Neural cell (in vitro differentiated cells): ENCODE results near the gene HECW1. TPM values are rescaled to one million over a fixed set of nuclear protein-coding genes. Genes with fewer than 3 reads are reported as not detected.

Experiments used
- H2AFZ ChIP-seq: fragments of 200-600, 300-800 bp; sonication (generic), shearing (Covaris generic); 2 replicates; pipeline ENCODE4 v1.6.0; 2014; ENCODE audit warnings: low read depth, mild to moderate bottlenecking, antibody characterized with exemption, low read length, moderate library complexity
- H3F3A ChIP-seq: fragments of 200-600 bp; shearing (Covaris generic); 2 replicates; pipeline ENCODE4 v1.6.1; 2016; ENCODE audit warnings: mild to moderate bottlenecking, moderate library complexity, mixed read lengths, antibody characterized with exemption, low read length; ENCODE audit not compliant: insufficient read depth, poor library complexity, severe bottlenecking
- H3K27ac ChIP-seq: fragments of 200-600, 300-800 bp; sonication (generic), shearing (Covaris generic); 2 replicates; pipeline ENCODE4 v1.5.1; 2014; ENCODE audit warnings: mild to moderate bottlenecking, low read length, moderate library complexity
- H3K27me3 ChIP-seq: fragments of 300-800, 200-600 bp; sonication (generic), shearing (Covaris generic); 2 replicates; pipeline ENCODE4 v1.6.0; 2014; ENCODE audit warnings: mild to moderate bottlenecking, low read depth, low read length, moderate library complexity; ENCODE audit not compliant: insufficient read depth
- H3K36me3 ChIP-seq: fragments of 300-800, 200-600 bp; sonication (generic), shearing (Covaris generic); 2 replicates; pipeline ENCODE4 v1.5.1; 2014; ENCODE audit warnings: mild to moderate bottlenecking, antibody characterized with exemption, low read length, moderate library complexity; ENCODE audit not compliant: insufficient read depth
- H3K4me2 ChIP-seq: fragments of 300-800, 200-600 bp; sonication (generic), shearing (Covaris generic); 2 replicates; pipeline ENCODE4 v1.6.0; 2014; ENCODE audit warnings: mild to moderate bottlenecking, low read length
- H3K4me3 ChIP-seq: fragments of 300-800, 200-600 bp; sonication (generic), shearing (Covaris generic); 2 replicates; pipeline ENCODE4 v1.5.1; 2014; ENCODE audit warnings: mild to moderate bottlenecking, low read length, moderate library complexity
- H3K79me2 ChIP-seq: fragments of 200-600 bp; shearing (Covaris generic); replicated peaks from 2 replicates; pipeline ENCODE4 v1.6.0; 2014; ENCODE audit warnings: mild to moderate bottlenecking, low read length, moderate library complexity; ENCODE audit not compliant: insufficient read depth
- H3K9ac ChIP-seq: fragments of 300-800, 200-600 bp; sonication (generic), shearing (Covaris generic); 2 replicates; pipeline ENCODE4 v1.6.1; 2016; ENCODE audit warnings: mild to moderate bottlenecking, low read length, mixed read lengths
- H3K9me2 ChIP-seq: fragments of 200-600 bp; shearing (Covaris generic); 2 replicates; pipeline ENCODE4 v1.6.1; 2016; ENCODE audit warnings: mild to moderate bottlenecking, low read length, mixed read lengths; ENCODE audit not compliant: insufficient read depth
- H3K9me3 ChIP-seq: fragments of 200-600, 300-800 bp; sonication (generic), shearing (Covaris generic); 2 replicates; pipeline ENCODE4 v1.6.1; 2016; ENCODE audit warnings: mild to moderate bottlenecking, mixed run types, low read length, moderate library complexity, mixed read lengths
- H4K20me1 ChIP-seq: fragments of 200-600 bp; shearing (Covaris generic); 2 replicates; pipeline ENCODE4 v1.6.1; 2016; ENCODE audit warnings: mild to moderate bottlenecking, mixed run types; ENCODE audit not compliant: insufficient read depth
- CTCF ChIP-seq: fragments of 450-650 bp; IDR thresholded peaks from 2 replicates; pipeline ENCODE4 v1.5.1; 2014; ENCODE audit warnings: antibody characterized with exemption, mild to moderate bottlenecking, moderate library complexity; ENCODE audit not compliant: poor library complexity, severe bottlenecking
- EP300 ChIP-seq: fragments of 450-650 bp; conservative IDR thresholded peaks from 2 replicates; pipeline ENCODE4 v1.6.1; 2014; ENCODE audit warnings: antibody characterized with exemption, mild to moderate bottlenecking, moderate library complexity; ENCODE audit not compliant: poor library complexity, severe bottlenecking
- EZH2 ChIP-seq: fragments of 200-600, 300-800 bp; shearing (Covaris generic), sonication (generic); IDR thresholded peaks from 2 replicates; pipeline ENCODE4 v1.6.1; 2014; ENCODE audit warnings: antibody characterized with exemption, low read length, borderline replicate concordance, mild to moderate bottlenecking; ENCODE audit not compliant: insufficient read depth, poor library complexity, severe bottlenecking
- MXI1 ChIP-seq: fragments of 450-650 bp; conservative IDR thresholded peaks from 2 replicates; pipeline ENCODE4 v1.6.1; 2014; ENCODE audit warnings: antibody characterized with exemption, mild to moderate bottlenecking; ENCODE audit not compliant: poor library complexity, severe bottlenecking
- POLR2AphosphoS5 ChIP-seq: IDR thresholded peaks from 2 replicates; pipeline ENCODE4 v1.6.1; 2012
- RAD21 ChIP-seq: fragments of 450-650 bp; conservative IDR thresholded peaks from 2 replicates; pipeline ENCODE4 v1.6.1; 2014; ENCODE audit warnings: antibody characterized with exemption, mild to moderate bottlenecking, moderate library complexity
- REST ChIP-seq: IDR thresholded peaks from 2 replicates; pipeline ENCODE4 v1.6.1; 2012; ENCODE audit warnings: borderline replicate concordance
- SMC3 ChIP-seq: fragments of 450-650 bp; conservative IDR thresholded peaks from 2 replicates; pipeline ENCODE4 v1.6.1; 2014; ENCODE audit warnings: antibody characterized with exemption, mild to moderate bottlenecking, moderate library complexity; ENCODE audit not compliant: poor library complexity
- TAF1 ChIP-seq: IDR thresholded peaks from 2 replicates; pipeline ENCODE4 v1.6.1; 2012; ENCODE audit warnings: low read depth
- polyA plus RNA-seq: library from polyadenylated mRNA; depleted of rRNA; stranded (reverse); fragments of >200 nt; gene quantifications from 2 replicates; pipeline ENCODE4 v1.2.3, GENCODE V29; 2014

Gene HECW1
- polyA plus RNA-seq, 1 donor from 2014 or later, result 13.8 TPM

DNA sequence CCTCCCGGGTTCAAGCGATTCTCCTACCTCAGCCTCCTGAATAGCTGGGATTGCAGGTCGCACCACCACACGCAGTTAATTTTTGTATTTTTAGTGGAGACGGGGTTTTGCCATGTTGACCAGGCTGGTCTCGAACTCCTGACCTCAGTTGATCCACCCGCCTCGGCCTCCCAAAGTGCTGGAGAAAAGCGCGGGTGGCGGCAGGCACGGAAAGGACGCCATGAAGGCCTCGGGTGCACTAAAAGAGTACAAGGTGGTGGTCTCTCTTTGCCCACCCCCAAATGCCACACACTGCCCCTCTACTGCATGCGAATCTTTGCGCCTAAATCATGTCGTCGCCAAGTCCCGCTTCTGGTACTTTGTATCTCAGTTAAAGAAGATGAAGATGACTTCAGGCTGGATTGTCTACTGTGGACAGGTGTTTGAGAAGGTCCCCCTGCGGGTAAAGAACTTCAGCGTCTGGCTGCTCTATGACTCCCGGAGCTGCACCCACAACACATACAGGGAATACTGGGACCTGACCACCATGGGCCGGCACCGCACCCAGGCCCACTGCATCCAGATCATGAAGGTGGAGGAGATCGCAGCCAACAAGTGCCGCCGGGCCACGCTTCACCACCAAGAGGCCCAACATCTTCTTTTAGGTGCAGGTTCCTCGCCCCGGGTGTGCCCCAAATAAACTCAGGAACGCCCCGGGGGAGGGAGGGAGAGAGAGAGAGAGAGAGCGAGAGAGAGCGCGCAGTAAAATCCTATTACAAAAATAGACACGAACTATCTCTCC, 161.7 kb downstream of the HECW1 start:
- Histone ChIP-seq H3K27ac (no peak overlapping the region), H3K9me2 (no peaks in the 10 kb centered on the region), H3K9me3 (no peaks in the 10 kb centered on the region), H3K9ac (no peak overlapping the region), H2AFZ (no peak overlapping the region), H3K27me3 (no peaks in the 10 kb centered on the region), H3F3A (no peaks in the 10 kb centered on the region), H3K36me3 (no peaks in the 10 kb centered on the region), H3K79me2 (no peaks in the 10 kb centered on the region), H3K4me2 (no peak overlapping the region), H4K20me1 (no peaks in the 10 kb centered on the region), H3K4me3 (no peak overlapping the region)
- no peak for TF ChIP-seq EZH2
- TF ChIP-seq MXI1, result no peak
- no peak for TF ChIP-seq RAD21
- no peak for TF ChIP-seq SMC3
- no peak for TF ChIP-seq POLR2AphosphoS5
- TF ChIP-seq EP300, result no peak
- TF ChIP-seq REST, result no peak
- TF ChIP-seq CTCF, result no peak
- TF ChIP-seq TAF1, result no peak

DNA sequence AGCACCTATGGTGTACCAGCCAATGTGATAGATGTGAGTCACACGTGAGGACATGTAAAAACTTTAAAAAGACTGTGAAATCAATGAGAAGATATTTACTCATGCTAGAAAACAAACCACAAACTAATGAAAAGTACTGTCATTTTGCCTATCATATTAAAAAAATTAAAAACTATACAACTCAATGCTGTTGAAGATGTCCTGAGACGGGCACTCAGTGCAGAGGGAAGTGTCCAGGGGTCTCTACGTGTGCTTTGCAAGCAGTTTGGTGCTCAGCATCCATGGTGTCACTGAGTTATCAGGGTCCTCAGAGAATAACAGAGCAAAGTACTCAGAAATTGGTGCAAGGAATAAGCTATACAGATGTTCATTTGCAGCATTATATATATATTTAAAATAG, 162.3 kb downstream of the HECW1 start:
- Histone ChIP-seq H3K9ac (no peak overlapping the region), H3K27ac (no peak overlapping the region), H3K36me3 (no peaks in the 10 kb centered on the region), H3K27me3 (no peaks in the 10 kb centered on the region), H2AFZ (no peak overlapping the region), H3K4me3 (no peak overlapping the region), H3K79me2 (no peaks in the 10 kb centered on the region), H3K4me2 (no peak overlapping the region), H3K9me2 (no peaks in the 10 kb centered on the region), H4K20me1 (no peaks in the 10 kb centered on the region), H3F3A (no peaks in the 10 kb centered on the region), H3K9me3 (no peaks in the 10 kb centered on the region)
- TF ChIP-seq EP300 (no peak), EZH2 (no peak), REST (no peak)
